Activated B cell treated with CpG ODN at 0.5 μM for 24 hours (primary cell): ENCODE measurements around the gene CUEDC1. TPM values are rescaled to one million over a fixed set of nuclear protein-coding genes. Genes with fewer than 3 reads are reported as not detected.

ENCODE experiments used
- ATAC-seq: fragments of 200-7000 bp; cut with Tn5 transposase; one replicate; pipeline ENCODE4 v1.10.0; 2021; ENCODE audit warnings: low read depth, mild to moderate bottlenecking, moderate library complexity
- CTCF ChIA-PET: fragments of 350-600 bp; sonication (Branson Sonifier 250); formaldehyde crosslinking; loops from one replicate; lab custom pipeline; 2021; ENCODE audit warnings: antibody characterized with exemption; lab: Charles Lee
- POLR2A ChIA-PET: fragments of 350-600 bp; sonication (Branson Sonifier 250); formaldehyde crosslinking; loops from one replicate; lab custom pipeline; 2021; ENCODE audit warnings: antibody characterized with exemption; lab: Charles Lee
- DNase-seq: peaks from one replicate; pipeline ENCODE4 v3.0.0; 2022
- H3K27ac Mint-ChIP-seq: one replicate; pipeline ENCODE4 v1.8.0; 2020; ENCODE audit warnings: mixed read lengths
- H3K27me3 Mint-ChIP-seq: one replicate; pipeline ENCODE4 v1.8.0; 2021; ENCODE audit warnings: mixed read lengths
- H3K36me3 Mint-ChIP-seq: one replicate; pipeline ENCODE4 v1.8.0; 2021; ENCODE audit warnings: low read depth, mixed read lengths
- H3K4me1 Mint-ChIP-seq: one replicate; pipeline ENCODE4 v1.8.0; 2021; ENCODE audit warnings: mixed read lengths
- H3K4me3 Mint-ChIP-seq: one replicate; pipeline ENCODE4 v1.8.0; 2020; ENCODE audit warnings: mild to moderate bottlenecking, mixed read lengths
- H3K9me3 Mint-ChIP-seq: one replicate; pipeline ENCODE4 v1.8.0; 2020; ENCODE audit warnings: mixed read lengths
- CTCF ChIP-seq: fragments of 200-600 bp; IDR thresholded peaks from one replicate; pipeline ENCODE4 v1.8.0; 2022; ENCODE audit warnings: antibody characterized with exemption, mild to moderate bottlenecking
- intact Hi-C: fragments of 100-400 bp; cut with micrococcal nuclease; formaldehyde crosslinking; loops from one replicate; pipeline ENCODE4 v1.15.1; 2024
- total RNA-seq: library from RNA; stranded (reverse); gene quantifications from 2 replicates; pipeline ENCODE4 v1.2.3, GENCODE V29; 2022

The CUEDC1 gene
- total RNA-seq, 1 donor from 2014 or later = not detected

GRCh38 chr17:57944908-57945307 lies 10.3 kb downstream of the CUEDC1 start:
- intact Hi-C loops = loop anchor here (5.0 kb wide), 1 partner anchor 42 kb away; the partner anchor contains the start of gene VEZF1
- ATAC-seq = no peak

DNA sequence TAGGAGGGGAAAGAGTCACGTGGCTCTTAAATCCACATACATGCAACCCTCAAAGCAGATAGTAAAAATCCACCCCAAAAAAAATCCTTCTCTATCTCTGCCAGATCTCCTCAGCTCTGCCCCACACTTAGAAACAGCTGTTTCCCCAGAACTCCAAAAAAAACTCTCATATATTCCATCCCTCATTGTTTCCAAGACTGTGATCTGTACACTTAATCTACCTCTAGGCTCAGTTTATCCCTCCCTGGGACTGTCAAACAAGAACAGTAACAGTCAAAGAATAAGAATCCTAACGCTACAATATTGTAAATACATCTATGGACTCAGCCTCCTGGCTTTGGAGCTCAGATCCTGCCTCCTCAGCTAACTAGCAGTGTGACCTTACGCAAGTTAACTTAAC lies 11.6 kb downstream of the CUEDC1 start:
- ChIA-PET CTCF (interaction anchor here (0.7 to 1.4 kb wide), 3 partner anchors 11 to 75 kb away, joined by 3 to 4 read pairs (median 3); no protein-coding TSS in a partner anchor), POLR2A (interaction anchor here (0.6 kb wide), 2 partner anchors 40 to 682 kb away, joined by 3 to 4 read pairs; no protein-coding TSS in a partner anchor)
- H3K4me3 Mint-ChIP-seq = no peak overlapping the region
- H3K9me3 Mint-ChIP-seq = no peaks in the 10 kb centered on the region
- peaks cover 57% of the 10 kb centered on the region for H3K4me1 Mint-ChIP-seq
- DNase-seq (no peak), ATAC-seq (no peak)
- no peak overlapping the region for H3K27ac Mint-ChIP-seq
- intact Hi-C loops = no loop called here
- H3K36me3 Mint-ChIP-seq = no peaks in the 10 kb centered on the region
- TF ChIP-seq CTCF = no peak
- peaks cover 32% of the 10 kb centered on the region for H3K27me3 Mint-ChIP-seq

More at GRCh38 chr17:57944908-57945307, 10.3 kb downstream of the CUEDC1 start:
- Mint-ChIP-seq H3K36me3 (no peaks in the 10 kb centered on the region), H3K4me3 (no peak overlapping the region), H3K4me1 (peaks cover 61% of the 10 kb centered on the region), H3K27me3 (peaks cover 38% of the 10 kb centered on the region), H3K27ac (no peak overlapping the region), H3K9me3 (no peaks in the 10 kb centered on the region)
- no peak for TF ChIP-seq CTCF
- no peak for DNase-seq
- CTCF ChIA-PET = interaction anchor here (0.7 to 1.4 kb wide), 2 partner anchors 10 to 52 kb away, joined by 3 read pairs; no protein-coding TSS in a partner anchor
- POLR2A ChIA-PET = no interaction called here

- intact Hi-C loops = no loop called here
- Mint-ChIP-seq H3K4me1 (peaks cover 52% of the 10 kb centered on the region), H3K36me3 (no peaks in the 10 kb centered on the region), H3K27me3 (peaks cover 32% of the 10 kb centered on the region), H3K27ac (no peak overlapping the region), H3K4me3 (peak overlapping the region; percentile 7), H3K9me3 (no peaks in the 10 kb centered on the region)
- ATAC-seq (no peak), DNase-seq (no peak)
- CTCF ChIA-PET = interaction anchor here (1.2 kb wide), 1 partner anchor 54 kb away, joined by 3 read pairs; no protein-coding TSS in a partner anchor
- POLR2A ChIA-PET = interaction anchor here (0.6 kb wide), 2 partner anchors 39 to 682 kb away, joined by 3 to 4 read pairs; no protein-coding TSS in a partner anchor
- TF ChIP-seq CTCF = no peak
These were observed 12.1 kb downstream of the CUEDC1 start for GRCh38 chr17:57943140-57943539.

- TF ChIP-seq CTCF = no peak
- intact Hi-C loops = no loop called here
- Mint-ChIP-seq H3K9me3 (no peaks in the 10 kb centered on the region), H3K27ac (no peak overlapping the region), H3K4me3 (no peak overlapping the region), H3K27me3 (peaks cover 36% of the 10 kb centered on the region), H3K36me3 (no peaks in the 10 kb centered on the region), H3K4me1 (peaks cover 43% of the 10 kb centered on the region)
- ChIA-PET CTCF (interaction anchor here (0.9 to 1.7 kb wide), 2 partner anchors 14 to 55 kb away, joined by 3 to 5 read pairs; partner anchors contain the start of gene CUEDC1), POLR2A (interaction anchor here (0.6 to 3.4 kb wide), 4 partner anchors 9 to 583 kb away, joined by 3 to 35 read pairs (median 8); partner anchors contain the start of gene CUEDC1)
- ATAC-seq (no peak), DNase-seq (no peak)
These were observed 13.5 kb downstream of the CUEDC1 start for GRCh38 chr17:57941384-57942370.
